H1 (cell line): ENCODE data around the gene TTBK2. TPM values are rescaled to one million over a fixed set of nuclear protein-coding genes. Genes with fewer than 3 reads are reported as not detected.

Source experiments
- CTCF ChIA-PET: fragments of 300-600 bp; sonication (Branson Sonifier 250); formaldehyde crosslinking; loops from one replicate; lab custom pipeline; 2021; ENCODE audit not compliant: partially characterized antibody; lab: Charles Lee
- POLR2A ChIA-PET: fragments of 300-600 bp; sonication (Branson Sonifier 250); formaldehyde crosslinking; loops from one replicate; lab custom pipeline; 2021; ENCODE audit warnings: inconsistent platforms; ENCODE audit not compliant: partially characterized antibody; lab: Charles Lee
- DNase-seq, 2 experiments: peaks; one replicate each; pipeline versions ENCODE4 v3.0.0 to v3.0.0-alpha.2; 2010 to 2022; ENCODE audit warnings: low spot score in 2 of 2, low read depth in 1 of 2, mixed read lengths in 1 of 2
- FAIRE-seq: peaks from 2 replicates; lab custom pipeline; 2011; peaks lifted over from hg19 to GRCh38; lab: Jason Lieb, UNC
- H2AFZ ChIP-seq: 2 replicates; pipeline ENCODE4 v1.8.1; 2012; ENCODE audit warnings: low read length, inconsistent platforms
- H2AK5ac ChIP-seq: 2 replicates; pipeline ENCODE4 v1.6.1; 2013; ENCODE audit warnings: low read depth, low read length
- H2BK120ac ChIP-seq: replicated peaks from 2 replicates; pipeline ENCODE3; 2013; ENCODE audit warnings: low read depth, low read length, inconsistent platforms
- H2BK12ac ChIP-seq: 2 replicates; pipeline ENCODE4 v1.6.1; 2013; ENCODE audit warnings: low read depth, low read length
- H2BK15ac ChIP-seq: 2 replicates; pipeline ENCODE4 v1.6.1; 2013; ENCODE audit warnings: low read length
- H2BK20ac ChIP-seq: 2 replicates; pipeline ENCODE4 v1.6.1; 2013; ENCODE audit warnings: low read length
- H2BK5ac ChIP-seq: 2 replicates; pipeline ENCODE4 v1.6.1; 2013; ENCODE audit warnings: low read depth, low read length
- H3K14ac ChIP-seq: 2 replicates; pipeline ENCODE4 v1.6.1; 2013; ENCODE audit warnings: inconsistent platforms; ENCODE audit not compliant: insufficient read length
- H3K18ac ChIP-seq: 2 replicates; pipeline ENCODE4 v1.6.1; 2013; ENCODE audit warnings: low read length; ENCODE audit errors: extremely low read depth
- H3K23ac ChIP-seq: 2 replicates; pipeline ENCODE4 v1.6.1; 2013; ENCODE audit warnings: inconsistent platforms; ENCODE audit not compliant: insufficient read length
- H3K23me2 ChIP-seq: 2 replicates; pipeline ENCODE4 v1.6.1; 2013; ENCODE audit warnings: low read depth, low read length
- H3K27ac ChIP-seq: 2 replicates; pipeline ENCODE4 v1.6.1; 2011; ENCODE audit warnings: low read depth, low read length, inconsistent platforms
- H3K27me3 ChIP-seq, 4 experiments: replicated peaks in 1 of 4; 1 replicate in 1 of 4; 2 replicates in 3 of 4; pipeline versions ENCODE4 v1.6.1 to v1.8.1; 2011 to 2013; ENCODE audit warnings: low read length in 3 of 4, mild to moderate bottlenecking in 3 of 4, inconsistent platforms in 2 of 4, mixed read lengths in 2 of 4, moderate library complexity in 1 of 4; ENCODE audit not compliant: control insufficient read depth in 3 of 4, insufficient read depth in 3 of 4; ENCODE audit errors: extremely low read depth in 1 of 4
- H3K36me3 ChIP-seq, 4 experiments: 2 replicates each; pipeline versions ENCODE4 v1.6.1 to v1.8.1; 2011 to 2013; ENCODE audit warnings: mild to moderate bottlenecking in 4 of 4, low read length in 3 of 4, moderate library complexity in 2 of 4, control low read depth in 1 of 4, inconsistent platforms in 1 of 4; ENCODE audit not compliant: insufficient read depth in 4 of 4, control insufficient read depth in 2 of 4
- H3K4ac ChIP-seq: replicated peaks from 2 replicates; pipeline ENCODE3; 2013; ENCODE audit warnings: low read length, low read depth, mixed read lengths, inconsistent platforms; ENCODE audit not compliant: insufficient read length
- H3K4me1 ChIP-seq, 4 experiments: replicated peaks in 1 of 4; 1 replicate in 1 of 4; 2 replicates in 3 of 4; pipeline versions ENCODE4 v1.6.1 to v1.8.1; 2011 to 2013; ENCODE audit warnings: low read length in 3 of 4, inconsistent platforms in 2 of 4, mixed read lengths in 1 of 4; ENCODE audit not compliant: insufficient read depth in 4 of 4, control insufficient read depth in 3 of 4
- H3K4me2 ChIP-seq, 2 experiments: 2 replicates each; pipeline versions ENCODE4 v1.6.1 to v1.8.1; 2011 to 2013; ENCODE audit warnings: low read depth in 2 of 2, low read length in 2 of 2, control low read depth in 1 of 2, inconsistent platforms in 1 of 2, mild to moderate bottlenecking in 1 of 2; ENCODE audit not compliant: insufficient read depth in 1 of 2
- H3K4me3 ChIP-seq, 4 experiments: fragments of 200-600, 300-600 bp in 1 of 4; sonication (generic), shearing (Covaris generic), sonication (Bioruptor Twin) in 1 of 4; 2 replicates each; pipeline versions ENCODE4 v1.5.1 to v1.8.1; 2011 to 2016; ENCODE audit warnings: low read length in 4 of 4, low read depth in 3 of 4, control low read depth in 2 of 4, inconsistent platforms in 2 of 4, mild to moderate bottlenecking in 2 of 4, mixed read lengths in 1 of 4, moderate library complexity in 1 of 4; ENCODE audit not compliant: insufficient read depth in 2 of 4; ENCODE audit errors: extremely low read depth in 1 of 4
- H3K56ac ChIP-seq: replicated peaks from 2 replicates; pipeline ENCODE3; 2013; ENCODE audit warnings: low read depth, mild to moderate bottlenecking, mixed read lengths, low read length, inconsistent platforms; ENCODE audit not compliant: insufficient read length
- H3K79me1 ChIP-seq: 2 replicates; pipeline ENCODE4 v1.6.1; 2013; ENCODE audit warnings: low read depth, low read length, control low read depth
- H3K79me2 ChIP-seq, 2 experiments: 2 replicates each; pipeline versions ENCODE4 v1.6.1 to v1.8.1; 2012 to 2013; ENCODE audit warnings: low read length in 2 of 2, mild to moderate bottlenecking in 2 of 2, inconsistent platforms in 1 of 2; ENCODE audit not compliant: insufficient read depth in 2 of 2, control insufficient read depth in 1 of 2
- H3K9ac ChIP-seq, 4 experiments: replicated peaks in 1 of 4; 1 replicate in 1 of 4; 2 replicates in 3 of 4; pipeline versions ENCODE4 v1.6.1 to v1.8.1; 2011 to 2013; ENCODE audit warnings: low read depth in 3 of 4, low read length in 3 of 4, control low read depth in 2 of 4, mild to moderate bottlenecking in 2 of 4, moderate library complexity in 2 of 4, inconsistent platforms in 1 of 4; ENCODE audit errors: extremely low read depth in 1 of 4
- H3K9me3 ChIP-seq, 2 experiments: 2 replicates each; pipeline versions ENCODE4 v1.6.1 to v1.8.1; 2012 to 2013; ENCODE audit warnings: mild to moderate bottlenecking in 2 of 2, moderate library complexity in 2 of 2, control low read depth in 1 of 2, inconsistent platforms in 1 of 2, low read depth in 1 of 2, low read length in 1 of 2, mixed read lengths in 1 of 2; ENCODE audit not compliant: insufficient read depth in 2 of 2
- H4K20me1 ChIP-seq, 2 experiments: replicated peaks in 1 of 2; 2 replicates each; pipeline versions ENCODE3 to v1.8.1; 2011 to 2013; ENCODE audit warnings: inconsistent platforms in 2 of 2, low read length in 2 of 2, mild to moderate bottlenecking in 1 of 2; ENCODE audit not compliant: insufficient read depth in 2 of 2, control insufficient read depth in 1 of 2
- H4K5ac ChIP-seq: 2 replicates; pipeline ENCODE4 v1.6.1; 2013; ENCODE audit warnings: low read length, low read depth, mixed read lengths, inconsistent platforms; ENCODE audit not compliant: insufficient read length
- H4K8ac ChIP-seq: 2 replicates; pipeline ENCODE4 v1.8.0; 2013; ENCODE audit warnings: mild to moderate bottlenecking, moderate library complexity, low read length, inconsistent platforms; ENCODE audit not compliant: insufficient read depth; ENCODE audit errors: extremely low read depth
- H4K91ac ChIP-seq: replicated peaks from 2 replicates; pipeline ENCODE3; 2013; ENCODE audit warnings: low read length, mixed read lengths, inconsistent platforms; ENCODE audit not compliant: insufficient read length
- CBX8 ChIP-seq: fragments of 300-800, 300-1000 bp; sonication (generic); IDR thresholded peaks from 2 replicates; pipeline ENCODE4 v1.7.1; 2016; ENCODE audit warnings: low read depth, low read length, borderline replicate concordance
- HDAC2 ChIP-seq, 2 experiments: fragments of 300-600 bp in 1 of 2; sonication (generic) in 1 of 2; IDR thresholded peaks; 2 replicates each; pipeline ENCODE4 v1.6.1; 2011 to 2012; ENCODE audit warnings: low read depth in 2 of 2, low read length in 2 of 2, mild to moderate bottlenecking in 2 of 2, moderate library complexity in 2 of 2, borderline replicate concordance in 1 of 2, inconsistent platforms in 1 of 2
- JUN ChIP-seq: IDR thresholded peaks from 2 replicates; pipeline ENCODE4 v1.6.1; 2011; ENCODE audit warnings: low read depth, mild to moderate bottlenecking, improper control_type of control experiment, low read length
- KDM1A ChIP-seq: fragments of 200-600, 300-600 bp; sonication (generic); IDR thresholded peaks from 2 replicates; pipeline ENCODE4 v1.7.1; 2016; ENCODE audit warnings: mild to moderate bottlenecking, low read length, borderline replicate concordance
- SIRT6 ChIP-seq: IDR thresholded peaks from one replicate; pipeline ENCODE4 v1.7.1; 2012; ENCODE audit warnings: low read length, inconsistent platforms
- SUZ12 ChIP-seq: fragments of 200-600 bp; sonication (generic); IDR thresholded peaks from 2 replicates; pipeline ENCODE4 v1.6.1; 2012; ENCODE audit warnings: mild to moderate bottlenecking, inconsistent platforms, low read length, moderate library complexity, mixed read lengths
- TEAD4 ChIP-seq: IDR thresholded peaks from 2 replicates; pipeline ENCODE4 v1.6.1; 2012; ENCODE audit warnings: low read depth, low read length, inconsistent platforms, mixed read lengths
- WGBS, 2 experiments: shearing (Covaris generic) in 1 of 2; methylation state at CpG; one replicate each; pipeline versions ENCODE4 v1.1.6 to v1.1.7; 2013 to 2015; ENCODE audit warnings: low lambda C conversion rate in 2 of 2, mixed read lengths in 2 of 2, inconsistent platforms in 1 of 2, low coverage in 1 of 2, missing lambda C conversion rate in 1 of 2; ENCODE audit not compliant: insufficient replicate concordance in 2 of 2, insufficient coverage in 1 of 2, insufficient read length in 1 of 2; ENCODE audit errors: extremely low coverage in 1 of 2, missing lambda C conversion rate in 1 of 2; 5-methylcytosine and 5-hydroxymethylcytosine counted together
- polyA plus RNA-seq, 7 experiments: library from polyadenylated mRNA; depleted of rRNA in 3 of 7; stranded (reverse) in 5 of 7; unstranded in 2 of 7; fragments of >200 nt in 5 of 7; fragments of 200-250 nt in 2 of 7; gene quantifications; 1 replicate in 5 of 7; 2 replicates in 1 of 7; 4 replicates in 1 of 7; pipeline versions ENCODE4 v1.2.1 to v1.2.3, GENCODE V29; 2011 to 2013; ENCODE audit warnings: missing spikeins in 2 of 7, mixed read lengths in 2 of 7
- total RNA-seq: library from RNA; stranded (reverse); fragmentation: NEBNext Ultra II Directional; extraction: Animal tissue kit (Norgen Biotek cat#: 25700); gene quantifications from 2 replicates; pipeline ENCODE4 v1.2.1, GENCODE V29; 2021
- TF ChIP-seq, protein P1 (sequence below): IDR thresholded peaks from 2 replicates; pipeline ENCODE4 v1.6.1; 2011; ENCODE audit warnings: low read length, improper control_type of control experiment

Gene TTBK2
- total and polyA plus RNA-seq, 2 of the 8 experiments (the other 6 are each of a cell fraction or from before 2014, with no cell fraction given): 2.7 to 18.2 TPM

GRCh38 chr15:42735382-42736165 lies 185.0 kb downstream of the TTBK2 start:
- ChIA-PET POLR2A (interaction anchor here (1.1 to 7.1 kb wide), 2 partner anchors 14 to 27 kb away, joined by 3 to 27 read pairs; no protein-coding TSS in a partner anchor), CTCF (interaction anchor here (1.1 to 5.5 kb wide), 8 partner anchors 13 to 670 kb away, joined by 3 to 28 read pairs (median 4); no protein-coding TSS in a partner anchor)
- Histone ChIP-seq H3K27me3 (peaks cover 0 to 3% (median 1%) of the 10 kb centered on the region in 4 experiments; a peak in 2 of 7 replicates), H4K8ac (peak overlapping the region; percentile 74; the same call in 1 of the 2 replicates), H3K4me2 (peak overlapping the region; percentile 78 to 79), H3K23me2 (peaks cover 7% of the 10 kb centered on the region; the same call in 1 of the 2 replicates), H2BK120ac (no peak overlapping the region), H2AFZ (no peak overlapping the region), H3K9me3 (no peaks in the 10 kb centered on the region), H3K23ac (no peak overlapping the region), H3K4me1 (peaks cover 0 to 9% (median 1%) of the 10 kb centered on the region in 4 experiments; a peak in 4 of 7 replicates), H3K4ac (no peak overlapping the region), H3K14ac (no peak overlapping the region), H2AK5ac (no peak overlapping the region), H2BK5ac (no peak overlapping the region), H2BK15ac (no peak overlapping the region), H3K27ac (no peak overlapping the region), H3K36me3 (peaks cover 4 to 30% (median 7%) of the 10 kb centered on the region in 4 experiments; a peak in 7 of 8 replicates), H4K20me1 (peaks cover 6 to 11% of the 10 kb centered on the region in 2 experiments), H4K91ac (no peak overlapping the region), H2BK12ac (no peak overlapping the region), H3K9ac (peak overlapping the region in 1 of 4 experiments; percentile 18; a peak in 2 of 7 replicates), H3K79me1 (no peaks in the 10 kb centered on the region; the same call in 1 of the 2 replicates), H3K4me3 (peak overlapping the region; percentile 79 to 84 (median 81); a peak in 5 of 8 replicates), H2BK20ac (no peak overlapping the region), H3K18ac (no peak overlapping the region), H4K5ac (no peak overlapping the region), H3K56ac (no peak overlapping the region), H3K79me2 (no peaks in the 10 kb centered on the region)
- no peak for TF ChIP-seq HDAC2 (IDR thresholded peaks at IDR 0.05; ENCODE audit: borderline replicate concordance in 1 of 2, low read depth in 2 of 2, low read length in 2 of 2)
- TF ChIP-seq SUZ12: no peak
- no peak for TF ChIP-seq CBX8
- TF ChIP-seq TEAD4: no peak
- TF ChIP-seq SIRT6: no peak
- no peak for TF ChIP-seq KDM1A
- TF ChIP-seq, protein P1, sequence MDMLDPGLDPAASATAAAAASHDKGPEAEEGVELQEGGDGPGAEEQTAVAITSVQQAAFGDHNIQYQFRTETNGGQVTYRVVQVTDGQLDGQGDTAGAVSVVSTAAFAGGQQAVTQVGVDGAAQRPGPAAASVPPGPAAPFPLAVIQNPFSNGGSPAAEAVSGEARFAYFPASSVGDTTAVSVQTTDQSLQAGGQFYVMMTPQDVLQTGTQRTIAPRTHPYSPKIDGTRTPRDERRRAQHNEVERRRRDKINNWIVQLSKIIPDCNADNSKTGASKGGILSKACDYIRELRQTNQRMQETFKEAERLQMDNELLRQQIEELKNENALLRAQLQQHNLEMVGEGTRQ: no peak
- no peak for TF ChIP-seq JUN
- FAIRE-seq: no peak
- no peak for DNase-seq
- WGBS, 2 experiments: 81% methylated on average over 18 of the region's 19 CpGs; no CpG with 5 or more reads in 1 of the 2 experiments
